ENCODE measurements around the gene MACROH2A2.

DNA sequence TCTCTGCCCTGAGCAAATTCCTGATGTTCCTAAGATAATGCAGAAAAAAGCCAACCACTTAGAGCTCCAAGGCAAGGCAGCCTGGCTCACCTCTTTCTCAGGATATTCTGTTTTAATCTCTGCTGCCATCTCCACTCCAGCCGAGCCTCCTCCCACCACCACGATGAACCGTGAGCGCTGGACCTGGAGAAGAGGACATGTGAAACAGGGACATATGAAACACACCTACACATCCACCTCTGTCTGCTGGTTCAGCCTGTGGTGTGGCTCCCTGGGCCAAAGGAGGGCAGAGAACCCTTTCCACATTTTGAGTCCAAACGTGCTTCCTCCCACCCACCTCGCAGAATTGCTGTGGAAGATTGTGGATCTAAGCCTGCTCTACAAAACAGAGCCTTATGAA lies 67.8 kb downstream of the MACROH2A2 start:
- TF ChIP-seq, protein P1, sequence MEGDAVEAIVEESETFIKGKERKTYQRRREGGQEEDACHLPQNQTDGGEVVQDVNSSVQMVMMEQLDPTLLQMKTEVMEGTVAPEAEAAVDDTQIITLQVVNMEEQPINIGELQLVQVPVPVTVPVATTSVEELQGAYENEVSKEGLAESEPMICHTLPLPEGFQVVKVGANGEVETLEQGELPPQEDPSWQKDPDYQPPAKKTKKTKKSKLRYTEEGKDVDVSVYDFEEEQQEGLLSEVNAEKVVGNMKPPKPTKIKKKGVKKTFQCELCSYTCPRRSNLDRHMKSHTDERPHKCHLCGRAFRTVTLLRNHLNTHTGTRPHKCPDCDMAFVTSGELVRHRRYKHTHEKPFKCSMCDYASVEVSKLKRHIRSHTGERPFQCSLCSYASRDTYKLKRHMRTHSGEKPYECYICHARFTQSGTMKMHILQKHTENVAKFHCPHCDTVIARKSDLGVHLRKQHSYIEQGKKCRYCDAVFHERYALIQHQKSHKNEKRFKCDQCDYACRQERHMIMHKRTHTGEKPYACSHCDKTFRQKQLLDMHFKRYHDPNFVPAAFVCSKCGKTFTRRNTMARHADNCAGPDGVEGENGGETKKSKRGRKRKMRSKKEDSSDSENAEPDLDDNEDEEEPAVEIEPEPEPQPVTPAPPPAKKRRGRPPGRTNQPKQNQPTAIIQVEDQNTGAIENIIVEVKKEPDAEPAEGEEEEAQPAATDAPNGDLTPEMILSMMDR (IDR thresholded peaks at IDR 0.05; ENCODE audit: insufficient read depth, low read depth, low read length) = no peak
- TF ChIP-seq EZH2 (IDR thresholded peaks at IDR 0.05; ENCODE audit: insufficient read depth, low read length) = no peak

Data from astrocyte (in vitro differentiated cells and primary cell).